Measurements from ENCODE around the gene C14orf180.

DNA sequence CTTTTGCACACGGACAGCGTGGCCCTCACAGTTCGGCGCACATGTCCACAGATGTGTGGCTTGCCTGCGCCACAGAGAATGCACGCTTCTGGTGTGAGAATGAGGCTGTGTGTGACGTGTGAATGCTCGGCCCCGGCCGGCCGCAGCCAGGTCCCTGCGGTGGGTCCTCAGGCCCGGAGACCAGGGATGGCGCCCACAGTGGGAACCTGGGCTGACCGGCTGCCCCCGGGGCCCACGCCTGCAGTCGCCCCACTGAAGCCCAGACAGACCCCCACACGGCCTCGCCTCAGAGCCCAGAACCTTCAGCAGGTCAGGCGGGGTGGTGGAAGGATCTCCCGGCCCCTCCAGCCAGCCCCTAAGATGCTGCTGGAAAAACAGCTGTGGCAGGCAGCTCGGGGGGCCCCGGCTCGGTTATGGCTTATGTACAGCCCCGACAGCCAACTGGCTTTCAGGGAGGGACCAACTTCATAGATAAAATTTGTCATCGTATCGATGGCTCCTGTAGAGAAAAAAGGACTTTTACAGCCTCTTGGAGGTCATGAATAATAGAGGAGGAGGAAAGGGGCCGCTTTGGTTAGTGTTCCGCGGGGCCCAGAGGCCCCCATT, 4.5 kb upstream of the C14orf180 start:
- TF ChIP-seq EZH2phosphoT487 (IDR thresholded peaks at IDR 0.05; ENCODE audit: borderline replicate concordance, low read length) (no peak), EZH2 (IDR thresholded peaks at IDR 0.05; ENCODE audit: low read length, unreplicated experiment) (no peak)
- TF ChIP-seq, protein P1, sequence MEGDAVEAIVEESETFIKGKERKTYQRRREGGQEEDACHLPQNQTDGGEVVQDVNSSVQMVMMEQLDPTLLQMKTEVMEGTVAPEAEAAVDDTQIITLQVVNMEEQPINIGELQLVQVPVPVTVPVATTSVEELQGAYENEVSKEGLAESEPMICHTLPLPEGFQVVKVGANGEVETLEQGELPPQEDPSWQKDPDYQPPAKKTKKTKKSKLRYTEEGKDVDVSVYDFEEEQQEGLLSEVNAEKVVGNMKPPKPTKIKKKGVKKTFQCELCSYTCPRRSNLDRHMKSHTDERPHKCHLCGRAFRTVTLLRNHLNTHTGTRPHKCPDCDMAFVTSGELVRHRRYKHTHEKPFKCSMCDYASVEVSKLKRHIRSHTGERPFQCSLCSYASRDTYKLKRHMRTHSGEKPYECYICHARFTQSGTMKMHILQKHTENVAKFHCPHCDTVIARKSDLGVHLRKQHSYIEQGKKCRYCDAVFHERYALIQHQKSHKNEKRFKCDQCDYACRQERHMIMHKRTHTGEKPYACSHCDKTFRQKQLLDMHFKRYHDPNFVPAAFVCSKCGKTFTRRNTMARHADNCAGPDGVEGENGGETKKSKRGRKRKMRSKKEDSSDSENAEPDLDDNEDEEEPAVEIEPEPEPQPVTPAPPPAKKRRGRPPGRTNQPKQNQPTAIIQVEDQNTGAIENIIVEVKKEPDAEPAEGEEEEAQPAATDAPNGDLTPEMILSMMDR (conservative IDR thresholded peaks at IDR 0.05; ENCODE audit: low read depth, low read length) = no peak
